Neural progenitor cell (in vitro differentiated cells): Measurements from ENCODE around the gene JHY.

Experiments
- CTCF ChIP-seq: fragments of 200-600 bp; sonication (generic); IDR thresholded peaks from 2 replicates; pipeline ENCODE4 v1.5.1; 2017; ENCODE audit warnings: antibody characterized with exemption, mild to moderate bottlenecking
- EZH2 ChIP-seq: fragments of 200-600 bp; sonication (generic); IDR thresholded peaks from 2 replicates; pipeline ENCODE4 v1.6.1; 2017; ENCODE audit warnings: antibody characterized with exemption, mild to moderate bottlenecking, moderate library complexity
- EZH2phosphoT487 ChIP-seq: fragments of 200-600 bp; sonication (generic); IDR thresholded peaks from 2 replicates; pipeline ENCODE4 v1.6.1; 2017; ENCODE audit warnings: antibody characterized with exemption

- TF ChIP-seq EZH2 (no peak), EZH2phosphoT487 (no peak), CTCF (no peak)
Observed at GRCh38 chr11:122902951-122903350, 20.4 kb downstream of the JHY start.
